Measurements from ENCODE around the gene GRIA1. TPM values are rescaled to one million over a fixed set of nuclear protein-coding genes. Genes with fewer than 3 reads are reported as not detected.

Gene GRIA1
- total RNA-seq = not detected

DNA sequence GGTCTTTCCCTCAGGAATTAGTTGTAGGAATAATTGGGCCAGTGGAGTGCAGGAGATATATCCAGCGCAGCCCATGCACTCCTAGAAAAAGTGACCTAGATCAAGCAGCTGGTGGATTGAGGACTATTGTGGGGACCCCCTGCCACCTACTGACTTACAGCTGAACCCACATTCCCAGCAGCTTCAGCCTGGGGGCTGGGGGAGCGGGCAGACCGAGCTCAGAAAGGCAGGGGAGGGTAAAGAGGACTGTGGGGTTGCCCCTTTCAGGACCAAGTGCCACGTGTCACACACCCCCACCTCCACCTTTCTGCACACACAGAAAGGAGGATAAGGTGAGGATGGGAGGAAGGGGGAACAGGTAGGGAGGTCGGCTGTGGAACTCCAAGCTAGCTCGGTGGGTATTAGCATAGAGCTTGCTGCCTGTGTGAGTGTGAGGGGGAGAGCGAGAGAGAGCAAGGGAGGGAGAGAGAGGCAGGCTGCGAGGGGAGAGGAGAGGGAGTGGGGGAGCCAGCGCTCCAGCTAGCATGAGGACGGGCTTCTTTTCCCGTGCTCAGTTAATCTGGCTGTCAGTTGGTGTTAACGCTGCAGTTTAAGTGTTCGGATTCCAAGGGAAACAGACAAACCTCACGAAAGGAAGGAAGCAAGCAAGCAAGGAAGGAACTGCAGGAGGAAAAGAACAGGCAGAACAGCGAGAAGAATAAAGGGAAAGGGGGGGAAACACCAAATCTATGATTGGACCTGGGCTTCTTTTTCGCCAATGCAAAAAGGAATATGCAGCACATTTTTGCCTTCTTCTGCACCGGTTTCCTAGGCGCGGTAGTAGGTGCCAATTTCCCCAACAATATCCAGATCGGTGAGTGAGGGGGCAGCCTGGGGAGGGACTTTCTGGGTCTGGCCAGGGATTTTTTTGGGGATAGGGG is at the start of gene GRIA1:
Gene GRIA1, plus strand, starts transcription at position 553 of the 920 bp plus-strand sequence.
- CTCF ChIA-PET = interaction anchor here (0.5 to 1.1 kb wide), 3 partner anchors 10 to 409 kb away, joined by 3 to 6 read pairs (median 3); no protein-coding TSS in a partner anchor
- no peaks in the 10 kb centered on the region for H3K36me3 Mint-ChIP-seq (ENCODE audit: low read depth)
- intact Hi-C loops (cut with micrococcal nuclease) = no loop called here

DNA sequence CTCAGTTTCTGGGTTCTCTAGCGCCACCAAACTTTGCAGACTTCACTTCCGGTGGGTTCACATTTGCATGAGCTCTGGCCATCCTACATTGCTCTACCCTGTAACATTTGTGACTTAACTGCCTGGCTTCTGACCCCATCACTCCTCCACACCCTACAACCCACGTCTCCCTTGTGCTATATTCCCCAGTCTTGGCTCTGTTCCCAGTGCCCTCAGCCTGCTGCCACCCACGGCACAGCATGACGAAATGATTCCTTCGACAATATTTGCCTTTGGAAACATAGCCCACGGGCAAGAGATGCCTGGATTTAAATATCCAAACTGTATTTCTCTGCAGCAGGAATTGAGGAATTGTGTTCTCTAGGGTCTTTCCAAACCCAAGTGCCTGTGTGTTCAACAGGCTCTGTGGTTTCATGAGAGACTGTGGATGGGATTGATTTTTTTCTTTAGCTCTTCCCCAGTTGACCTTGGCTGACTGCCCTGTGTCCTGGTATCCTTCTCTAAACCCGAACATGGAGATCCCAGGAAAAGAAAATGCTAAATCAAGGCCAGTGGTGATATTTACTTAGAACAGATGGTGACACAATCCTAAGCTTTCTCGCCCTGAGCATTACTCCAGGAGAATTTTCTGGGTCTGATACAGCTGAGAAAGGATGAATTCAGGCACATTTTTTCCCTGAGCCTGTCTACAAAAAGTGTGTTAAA is 44.4 kb upstream of the GRIA1 start:
- H3K9me3 Mint-ChIP-seq = no peaks in the 10 kb centered on the region
- CTCF ChIA-PET = no interaction called here
- H3K4me1 Mint-ChIP-seq (ENCODE audit: low read depth) = no peaks in the 10 kb centered on the region
- H3K36me3 Mint-ChIP-seq (ENCODE audit: low read depth) = no peaks in the 10 kb centered on the region
- H3K27ac Mint-ChIP-seq = no peak overlapping the region
- no peaks in the 10 kb centered on the region for H3K27me3 Mint-ChIP-seq (ENCODE audit: low read depth)
- DNase-seq = no peak
- no peak overlapping the region for H3K4me3 Mint-ChIP-seq
- intact Hi-C loops (cut with micrococcal nuclease) = no loop called here

More for the DNA sequence above, at the start of gene GRIA1:
- Mint-ChIP-seq H3K4me3 (no peak within 1 kb of the TSS), H3K27ac (no peak within 1 kb of the TSS), H3K27me3 (ENCODE audit: low read depth) (peaks cover 31% of the 10 kb centered on the region), H3K4me1 (ENCODE audit: low read depth) (no peaks in the 10 kb centered on the region), H3K9me3 (no peaks in the 10 kb centered on the region)
- no peak for DNase-seq

- no peak overlapping the region for H3K27ac Mint-ChIP-seq
- no peaks in the 10 kb centered on the region for H3K9me3 Mint-ChIP-seq
- no peaks in the 10 kb centered on the region for H3K4me1 Mint-ChIP-seq (ENCODE audit: low read depth)
- no peaks in the 10 kb centered on the region for H3K36me3 Mint-ChIP-seq (ENCODE audit: low read depth)
- intact Hi-C loops (cut with micrococcal nuclease) = no loop called here
- H3K4me3 Mint-ChIP-seq = no peak overlapping the region
- no peaks in the 10 kb centered on the region for H3K27me3 Mint-ChIP-seq (ENCODE audit: low read depth)
- no peak for DNase-seq
- CTCF ChIA-PET = interaction anchor here (0.5 kb wide), 1 partner anchor 50 kb away, joined by 3 read pairs; no protein-coding TSS in a partner anchor
Measured at GRCh38 chr5:153447534-153447933, 42.9 kb upstream of the GRIA1 start.

GRCh38 chr5:153456354-153456753 is 34.1 kb upstream of the GRIA1 start:
- CTCF ChIA-PET = no interaction called here
- no peaks in the 10 kb centered on the region for H3K9me3 Mint-ChIP-seq
- intact Hi-C loops (cut with micrococcal nuclease) = no loop called here
- H3K27ac Mint-ChIP-seq = no peak overlapping the region
- H3K27me3 Mint-ChIP-seq (ENCODE audit: low read depth) = no peaks in the 10 kb centered on the region
- no peaks in the 10 kb centered on the region for H3K4me1 Mint-ChIP-seq (ENCODE audit: low read depth)
- no peak overlapping the region for H3K4me3 Mint-ChIP-seq
- no peaks in the 10 kb centered on the region for H3K36me3 Mint-ChIP-seq (ENCODE audit: low read depth)
- DNase-seq = no peak

- DNase-seq = no peak
- Mint-ChIP-seq H3K27me3 (ENCODE audit: low read depth) (no peaks in the 10 kb centered on the region), H3K4me3 (no peak overlapping the region), H3K9me3 (no peaks in the 10 kb centered on the region), H3K4me1 (ENCODE audit: low read depth) (no peaks in the 10 kb centered on the region), H3K36me3 (ENCODE audit: low read depth) (no peaks in the 10 kb centered on the region), H3K27ac (no peak overlapping the region)
- intact Hi-C loops (cut with micrococcal nuclease) = no loop called here
- CTCF ChIA-PET = no interaction called here
Measured at GRCh38 chr5:153456993-153457392, 33.5 kb upstream of the GRIA1 start.

DNA sequence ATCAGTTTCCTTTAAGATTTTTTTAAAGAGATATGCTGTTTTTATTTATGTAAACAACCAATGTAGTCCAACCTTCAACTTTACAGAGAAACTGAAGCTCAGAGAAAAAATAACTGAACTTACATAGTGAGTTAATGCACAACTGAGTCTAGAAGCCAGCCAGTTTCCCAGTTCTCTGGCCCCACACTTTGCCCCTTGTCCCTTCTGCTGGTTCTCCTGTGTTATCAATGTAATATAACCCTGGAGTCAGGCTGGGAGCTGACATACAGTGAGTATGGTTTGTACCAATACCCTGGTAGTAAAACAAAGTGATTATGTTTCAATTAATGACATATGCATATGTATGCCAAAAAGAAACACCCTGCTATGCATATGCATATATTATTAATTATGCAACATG is 32.2 kb upstream of the GRIA1 start:
- no peaks in the 10 kb centered on the region for H3K4me1 Mint-ChIP-seq (ENCODE audit: low read depth)
- no peaks in the 10 kb centered on the region for H3K36me3 Mint-ChIP-seq (ENCODE audit: low read depth)
- H3K27me3 Mint-ChIP-seq (ENCODE audit: low read depth) = no peaks in the 10 kb centered on the region
- H3K27ac Mint-ChIP-seq = no peak overlapping the region
- intact Hi-C loops (cut with micrococcal nuclease) = no loop called here
- no peak overlapping the region for H3K4me3 Mint-ChIP-seq
- peaks cover 2% of the 10 kb centered on the region for H3K9me3 Mint-ChIP-seq
- CTCF ChIA-PET = no interaction called here
- DNase-seq = no peak

DNA sequence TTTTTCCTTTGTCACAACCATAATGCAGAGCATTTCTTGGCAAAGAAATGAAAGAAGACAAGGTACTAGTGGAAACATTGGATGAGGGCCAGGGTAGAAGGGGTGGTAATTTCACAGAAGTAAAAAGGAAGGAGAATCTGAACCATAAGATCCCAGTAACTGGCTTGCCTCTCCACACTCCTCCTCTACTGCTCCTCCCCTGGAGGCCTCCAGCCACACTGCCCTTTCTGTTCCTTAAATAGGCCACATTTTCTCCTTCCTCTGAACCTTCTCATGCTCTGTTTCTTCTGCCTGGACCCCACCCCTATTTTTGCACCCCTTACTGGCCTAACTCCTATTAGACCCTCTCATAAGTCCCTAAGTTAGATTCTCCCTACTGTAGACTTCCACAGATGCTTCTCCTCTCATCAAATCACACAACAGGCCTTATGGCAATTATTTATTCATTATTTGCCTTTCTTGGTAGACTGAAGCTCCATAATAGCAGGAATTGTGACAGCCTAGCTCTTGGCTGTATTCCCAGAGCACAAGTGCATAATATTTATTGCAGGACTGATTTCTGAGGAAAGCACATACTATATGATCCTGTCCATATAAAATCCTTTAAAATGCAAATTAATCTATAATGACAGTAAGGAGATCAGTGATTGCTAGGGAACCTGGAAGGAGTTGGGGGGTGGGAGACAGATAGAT is 31.3 kb upstream of the GRIA1 start:
- Mint-ChIP-seq H3K27me3 (ENCODE audit: low read depth) (no peaks in the 10 kb centered on the region), H3K27ac (no peak overlapping the region), H3K4me1 (ENCODE audit: low read depth) (no peaks in the 10 kb centered on the region), H3K36me3 (ENCODE audit: low read depth) (no peaks in the 10 kb centered on the region), H3K9me3 (peaks cover 2% of the 10 kb centered on the region), H3K4me3 (no peak overlapping the region)
- CTCF ChIA-PET = no interaction called here
- intact Hi-C loops (cut with micrococcal nuclease) = no loop called here
- no peak for DNase-seq

DNA sequence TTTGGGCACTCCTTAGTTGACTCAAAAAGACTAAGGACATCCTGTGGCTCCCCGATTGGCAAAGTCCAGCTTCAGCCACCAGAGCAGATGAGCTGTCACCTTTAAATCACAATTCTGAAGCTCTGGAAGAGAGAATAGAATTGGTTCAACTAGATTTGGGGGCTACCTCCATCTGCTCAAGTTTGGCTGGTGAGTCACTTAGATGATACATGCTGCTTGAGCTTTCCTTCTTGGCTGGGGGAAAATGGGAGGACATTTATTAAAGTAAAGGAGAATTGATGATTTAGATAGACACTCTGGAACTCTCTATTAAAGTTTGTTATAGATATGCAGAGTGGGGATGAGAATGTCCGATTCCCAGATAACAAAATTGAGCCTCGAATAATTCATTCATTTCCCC is 30.0 kb upstream of the GRIA1 start:
- intact Hi-C loops (cut with micrococcal nuclease) = no loop called here
- Mint-ChIP-seq H3K27ac (no peak overlapping the region), H3K4me3 (no peak overlapping the region), H3K36me3 (ENCODE audit: low read depth) (no peaks in the 10 kb centered on the region), H3K4me1 (ENCODE audit: low read depth) (no peaks in the 10 kb centered on the region), H3K9me3 (peaks cover 2% of the 10 kb centered on the region), H3K27me3 (ENCODE audit: low read depth) (no peaks in the 10 kb centered on the region)
- CTCF ChIA-PET = no interaction called here
- DNase-seq = no peak

- no peaks in the 10 kb centered on the region for H3K36me3 Mint-ChIP-seq (ENCODE audit: low read depth)
- H3K27ac Mint-ChIP-seq = no peak overlapping the region
- H3K4me1 Mint-ChIP-seq (ENCODE audit: low read depth) = no peaks in the 10 kb centered on the region
- intact Hi-C loops (cut with micrococcal nuclease) = no loop called here
- H3K9me3 Mint-ChIP-seq = peaks cover 5% of the 10 kb centered on the region
- CTCF ChIA-PET = no interaction called here
- no peak for DNase-seq
- no peak overlapping the region for H3K4me3 Mint-ChIP-seq
- no peaks in the 10 kb centered on the region for H3K27me3 Mint-ChIP-seq (ENCODE audit: low read depth)
Measured at GRCh38 chr5:153461341-153461740, 29.1 kb upstream of the GRIA1 start.

DNA sequence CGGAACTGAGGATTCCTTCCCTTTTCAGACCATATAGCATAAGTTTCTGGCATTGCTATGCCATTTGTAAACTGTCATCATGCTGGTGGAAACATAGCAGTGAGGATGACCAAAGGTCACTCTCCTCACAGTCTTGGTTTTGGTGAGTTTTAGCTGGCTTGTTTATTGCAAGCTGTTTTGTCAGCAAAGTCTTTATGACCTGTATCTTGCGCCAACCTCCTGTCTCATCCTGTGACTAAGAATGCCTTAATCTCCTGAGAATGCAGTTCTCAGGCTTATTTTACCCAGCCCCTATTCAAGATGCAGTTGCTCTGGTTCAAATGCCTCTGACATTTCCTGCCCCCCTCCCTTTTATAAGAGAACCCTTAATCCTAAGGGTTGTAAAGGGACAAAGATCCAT is 26.7 kb upstream of the GRIA1 start:
- intact Hi-C loops (cut with micrococcal nuclease) = no loop called here
- CTCF ChIA-PET = no interaction called here
- Mint-ChIP-seq H3K4me1 (ENCODE audit: low read depth) (no peaks in the 10 kb centered on the region), H3K9me3 (peaks cover 5% of the 10 kb centered on the region), H3K27me3 (ENCODE audit: low read depth) (no peaks in the 10 kb centered on the region), H3K4me3 (no peak overlapping the region), H3K36me3 (ENCODE audit: low read depth) (no peaks in the 10 kb centered on the region), H3K27ac (no peak overlapping the region)
- no peak for DNase-seq

GRCh38 chr5:153467546-153467945 is 22.9 kb upstream of the GRIA1 start:
- no peak overlapping the region for H3K4me3 Mint-ChIP-seq
- H3K27me3 Mint-ChIP-seq (ENCODE audit: low read depth) = no peaks in the 10 kb centered on the region
- intact Hi-C loops (cut with micrococcal nuclease) = no loop called here
- H3K4me1 Mint-ChIP-seq (ENCODE audit: low read depth) = no peaks in the 10 kb centered on the region
- peaks cover 5% of the 10 kb centered on the region for H3K9me3 Mint-ChIP-seq
- no peak overlapping the region for H3K27ac Mint-ChIP-seq
- no peaks in the 10 kb centered on the region for H3K36me3 Mint-ChIP-seq (ENCODE audit: low read depth)
- DNase-seq = no peak
- CTCF ChIA-PET = no interaction called here

- Mint-ChIP-seq H3K9me3 (peaks cover 6% of the 10 kb centered on the region), H3K27me3 (ENCODE audit: low read depth) (no peaks in the 10 kb centered on the region), H3K4me3 (no peak overlapping the region), H3K4me1 (ENCODE audit: low read depth) (no peaks in the 10 kb centered on the region), H3K27ac (no peak overlapping the region), H3K36me3 (ENCODE audit: low read depth) (no peaks in the 10 kb centered on the region)
- DNase-seq = no peak
- intact Hi-C loops (cut with micrococcal nuclease) = no loop called here
- CTCF ChIA-PET = no interaction called here
Measured at GRCh38 chr5:153469423-153469822, 21.0 kb upstream of the GRIA1 start.

Data from activated naive CD4-positive, alpha-beta T cell treated with anti-CD3 and anti-CD28 coated beads for 36 hours (primary cell).